AG10803 (cell line): ENCODE measurements around the gene DCTN1.
A peak's percentile ranks its signal among the peaks of the same experiment; 100 is the strongest.

Source experiments
- DNase-seq: peaks from one replicate; pipeline ENCODE4 v3.0.0; 2010; ENCODE audit warnings: low read depth
- H3K4me3 ChIP-seq: 2 replicates; pipeline ENCODE4 v1.5.1; 2011; ENCODE audit warnings: mild to moderate bottlenecking, low read length, control low read depth
- CTCF ChIP-seq: conservative IDR thresholded peaks from 2 replicates; pipeline ENCODE4 v1.5.1; 2011; ENCODE audit warnings: mild to moderate bottlenecking, low read length, control low read depth, inconsistent platforms

The DCTN1 gene

GRCh38 chr2:74413001-74413698 is 33.0 kb upstream of the DCTN1 start:
- TF ChIP-seq CTCF = no peak
- no peak overlapping the region for H3K4me3 ChIP-seq
- DNase-seq = no peak

GRCh38 chr2:74407682-74408081 is 27.6 kb upstream of the DCTN1 start:
- TF ChIP-seq CTCF = no peak
- no peak overlapping the region for H3K4me3 ChIP-seq
- DNase-seq = no peak

DNA sequence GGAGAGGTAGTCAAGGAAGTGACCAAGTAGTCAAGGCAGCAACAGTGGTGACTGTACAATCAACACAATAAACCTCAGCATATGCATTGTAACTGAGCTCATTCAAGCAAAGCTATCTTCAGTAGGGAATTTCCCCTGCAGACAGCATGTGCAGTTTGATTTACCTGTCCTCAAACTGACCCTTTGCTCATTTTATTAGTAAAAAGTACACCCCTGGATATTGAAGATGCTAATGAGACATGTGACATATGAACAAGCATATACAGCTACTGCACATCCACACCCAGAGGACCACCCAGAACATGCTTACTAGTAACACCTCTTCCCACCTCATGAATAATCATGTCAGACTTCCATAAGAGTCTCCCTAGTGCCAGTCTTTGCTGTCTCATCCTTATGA is 25.9 kb upstream of the DCTN1 start:
- no peak for DNase-seq
- H3K4me3 ChIP-seq = no peak overlapping the region
- no peak for TF ChIP-seq CTCF

DNA sequence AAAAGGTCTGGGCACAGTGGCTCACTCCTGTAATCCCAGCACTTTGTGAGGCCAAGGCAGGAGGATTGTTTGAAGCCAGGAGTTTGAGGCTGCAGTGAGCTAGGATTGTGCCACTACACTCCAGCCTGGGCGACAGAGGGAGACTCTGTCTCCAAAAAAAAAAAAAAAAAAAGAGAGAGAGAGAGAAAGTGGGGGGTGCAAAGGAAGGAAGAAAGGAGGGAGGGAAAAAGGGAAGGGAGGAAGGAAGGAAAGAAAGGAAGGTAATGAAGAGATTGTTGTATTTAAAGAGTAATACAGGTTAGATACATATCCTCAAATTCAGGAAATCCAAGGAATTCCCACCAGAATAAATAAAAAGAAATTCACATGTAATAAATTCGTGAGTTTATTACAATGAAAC is 21.8 kb upstream of the DCTN1 start:
- H3K4me3 ChIP-seq = no peak overlapping the region
- TF ChIP-seq CTCF = no peak
- DNase-seq = no peak

- H3K4me3 ChIP-seq = no peak overlapping the region
- peak; percentile 70 for TF ChIP-seq CTCF
- peak; percentile 42 for DNase-seq
These were observed 19.7 kb upstream of the DCTN1 start for GRCh38 chr2:74399785-74400184.

DNA sequence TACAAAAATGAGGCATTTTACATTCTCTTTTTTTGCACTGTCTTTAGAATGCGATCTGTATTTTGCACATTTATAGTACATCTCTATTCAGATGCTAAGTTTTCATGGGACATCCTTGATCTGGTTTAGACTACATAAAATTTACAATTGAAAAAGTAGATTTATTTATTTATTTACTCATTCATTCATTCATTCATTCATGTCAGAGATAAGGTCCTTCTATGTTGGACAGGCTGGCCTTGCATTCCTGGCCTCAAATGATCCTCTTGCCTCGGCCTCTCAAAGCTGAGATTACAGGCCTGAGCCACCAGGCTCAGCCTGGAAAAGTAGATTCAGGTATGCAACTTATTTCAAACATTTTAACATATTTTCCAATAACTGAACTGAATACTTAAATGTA is 16.0 kb upstream of the DCTN1 start:
- no peak for TF ChIP-seq CTCF
- H3K4me3 ChIP-seq = no peak overlapping the region
- no peak for DNase-seq

DNA sequence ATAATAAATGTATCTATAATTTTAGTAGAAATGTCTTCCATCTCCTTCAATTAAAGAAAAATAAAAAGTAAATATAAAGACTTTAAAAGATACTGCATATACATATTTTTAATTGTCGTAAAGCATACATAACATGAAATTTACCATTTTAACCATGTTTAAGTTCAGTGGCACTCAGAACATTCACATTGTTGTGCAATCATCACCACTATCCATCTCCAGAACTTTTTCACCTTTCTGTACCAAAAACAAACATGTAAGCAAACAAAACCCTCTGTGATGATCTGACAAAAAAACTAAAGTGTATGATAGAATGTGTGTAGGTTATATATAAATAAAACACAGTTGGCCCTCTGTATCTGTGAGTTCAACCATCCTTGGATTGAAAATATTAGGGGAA is 13.4 kb upstream of the DCTN1 start:
- no peak for DNase-seq
- H3K4me3 ChIP-seq = no peak overlapping the region
- TF ChIP-seq CTCF = no peak
